GM21737 (cell line): ENCODE results near the gene SP110.
"Not testable (repeated sequence)": the region's sequence is repeated elsewhere in the genome, so short reads cannot be mapped to it uniquely, and the experiment has no call there.

Source experiments
- ATAC-seq: cut with Tn5 transposase; IDR thresholded peaks from one replicate; pipeline ENCODE4 v1.9.1; 2021; ENCODE audit warnings: mild to moderate bottlenecking, moderate library complexity; ENCODE audit not compliant: unreplicated experiment

SP110 gene

DNA sequence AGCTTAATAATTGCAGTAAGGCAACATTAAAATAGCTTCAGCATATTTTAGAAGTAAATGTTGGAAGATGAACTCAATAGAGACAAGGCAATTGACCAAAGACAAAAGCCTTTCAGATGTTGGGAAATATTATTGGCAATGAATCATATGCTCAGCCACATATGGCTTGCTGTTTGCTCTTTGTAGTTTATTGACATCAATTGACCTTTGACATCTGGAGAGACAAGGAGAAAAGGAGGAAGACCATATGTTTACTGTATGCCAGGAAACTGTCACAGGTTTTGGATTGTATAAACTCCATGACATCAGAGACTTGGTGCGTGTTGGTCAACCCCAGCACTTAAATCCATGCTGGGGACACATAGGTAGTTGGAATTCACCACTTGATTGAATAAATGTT lies 90.4 kb downstream of the SP110 start:
- ATAC-seq = no peak

DNA sequence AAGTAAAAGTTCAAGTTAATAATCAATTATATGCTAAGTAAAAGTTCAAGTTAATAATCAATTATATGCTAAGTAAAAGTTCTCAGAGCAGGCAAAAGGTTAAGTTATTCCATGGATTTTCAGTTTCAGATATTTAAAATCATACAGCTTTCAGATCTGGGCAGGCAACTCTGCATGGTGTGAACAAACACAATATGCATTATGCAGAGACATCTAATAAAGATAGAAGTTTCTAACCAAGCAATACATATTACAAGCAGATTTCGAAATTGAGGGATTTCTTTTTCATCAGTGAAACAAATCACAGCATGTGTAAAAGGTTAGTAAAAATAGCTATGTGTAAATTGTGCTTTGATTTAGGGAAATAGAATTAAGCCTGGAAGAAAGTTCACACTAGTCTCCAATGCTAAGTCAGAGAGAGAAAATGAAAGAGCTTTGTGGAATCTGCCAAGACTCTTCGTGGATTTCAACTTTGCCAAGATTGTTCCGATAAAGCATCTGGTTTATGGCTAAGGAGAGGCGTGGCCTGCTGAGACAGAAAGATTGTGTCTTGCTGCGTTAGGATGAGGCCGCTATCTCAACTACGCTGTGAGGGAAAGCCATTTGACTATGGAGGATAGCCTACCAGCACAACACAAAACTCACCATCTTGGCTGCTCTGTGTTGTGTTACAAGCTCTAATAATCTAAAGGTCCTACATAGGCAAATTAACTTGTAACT lies 91.0 kb downstream of the SP110 start:
- ATAC-seq = no peak

DNA sequence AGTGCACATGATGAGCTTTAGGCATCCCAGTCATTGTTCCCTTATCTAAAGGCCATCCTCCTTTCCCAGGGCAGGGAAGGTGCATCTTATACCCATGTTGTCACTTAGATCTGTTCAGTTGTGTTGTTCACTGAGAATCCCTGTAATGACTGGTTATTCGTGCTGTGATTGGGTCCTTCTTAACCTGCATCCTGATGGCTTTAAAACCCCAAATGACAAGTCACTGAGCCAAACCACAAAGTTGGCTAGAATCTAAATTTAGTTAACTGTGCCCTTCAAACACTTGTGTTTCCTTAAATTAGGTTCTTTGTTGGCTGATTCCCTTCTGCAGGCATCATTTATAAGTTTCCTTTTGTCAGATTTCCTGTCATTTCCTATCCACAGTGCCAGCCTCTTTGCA lies 92.6 kb downstream of the SP110 start:
- no peak for ATAC-seq

DNA sequence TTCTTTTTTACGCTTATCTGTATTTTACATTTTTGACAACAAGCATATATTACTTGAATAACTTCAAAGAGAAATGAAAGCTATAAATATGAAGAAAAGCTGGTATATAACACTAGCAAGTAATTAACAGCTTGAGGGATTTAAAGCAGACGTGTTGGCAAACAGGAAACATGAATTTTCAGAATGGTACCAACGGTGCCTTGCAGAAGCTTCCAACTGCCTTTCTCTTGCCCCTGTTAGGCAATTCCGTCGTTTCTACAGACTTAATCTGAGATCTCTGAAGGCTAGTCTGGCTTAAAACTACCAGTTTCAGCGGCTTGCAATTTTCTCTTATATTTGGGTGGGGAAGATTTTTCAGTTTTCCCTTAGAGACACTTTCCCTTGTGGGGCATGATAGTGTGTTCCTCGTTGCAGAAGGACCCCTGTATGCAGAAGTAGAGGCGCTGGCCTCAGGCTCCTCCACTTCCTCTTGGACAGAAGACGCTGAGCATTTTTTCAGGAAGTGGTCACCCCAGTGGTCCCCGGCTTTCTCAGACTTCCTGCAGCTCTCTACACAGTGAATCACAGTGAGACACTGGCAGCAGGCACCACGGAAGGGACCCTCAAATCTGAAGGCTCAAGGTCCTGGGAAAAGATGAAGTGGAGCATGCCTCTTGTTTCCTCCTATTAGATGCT lies 94.9 kb downstream of the SP110 start:
- ATAC-seq = no peak

DNA sequence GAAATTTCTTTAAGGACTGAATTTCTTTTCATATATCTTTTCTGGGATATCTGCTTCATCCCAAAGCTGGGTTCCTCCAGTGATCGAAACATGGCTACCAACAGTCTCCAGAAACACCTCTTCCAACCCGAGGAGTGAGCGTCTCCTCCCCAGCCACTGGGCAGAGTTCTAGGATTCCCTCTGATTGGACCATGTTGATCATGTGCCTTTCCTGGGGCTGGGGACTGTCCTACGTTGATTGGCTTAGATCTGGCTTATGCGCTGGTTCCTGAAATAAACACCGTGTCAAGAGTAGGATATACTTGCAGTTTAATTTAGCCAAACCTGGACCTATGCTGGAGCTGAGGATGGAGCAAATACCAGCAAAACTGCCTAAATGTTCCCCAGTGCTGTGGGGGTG lies 95.5 kb downstream of the SP110 start:
- ATAC-seq = no peak

DNA sequence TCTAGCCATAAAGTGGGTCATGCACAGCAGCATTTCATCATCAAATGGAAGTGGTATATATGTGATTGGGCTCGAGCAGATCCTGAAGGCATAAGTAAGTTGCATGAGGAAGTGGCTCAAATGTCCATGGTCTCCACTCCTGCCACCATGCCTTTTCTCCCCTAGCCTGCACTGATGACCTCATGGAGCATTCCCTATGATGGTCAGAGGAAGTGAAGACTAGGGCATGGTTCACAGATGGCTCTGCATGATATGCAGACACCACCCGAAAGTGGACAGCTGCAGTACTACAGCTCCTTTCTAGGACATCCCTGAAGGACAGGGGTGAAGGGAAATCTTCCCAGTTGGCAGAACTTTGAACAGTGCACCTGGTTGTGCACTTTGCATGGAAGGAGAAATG lies 99.4 kb downstream of the SP110 start:
- not testable (repeated sequence) for ATAC-seq

DNA sequence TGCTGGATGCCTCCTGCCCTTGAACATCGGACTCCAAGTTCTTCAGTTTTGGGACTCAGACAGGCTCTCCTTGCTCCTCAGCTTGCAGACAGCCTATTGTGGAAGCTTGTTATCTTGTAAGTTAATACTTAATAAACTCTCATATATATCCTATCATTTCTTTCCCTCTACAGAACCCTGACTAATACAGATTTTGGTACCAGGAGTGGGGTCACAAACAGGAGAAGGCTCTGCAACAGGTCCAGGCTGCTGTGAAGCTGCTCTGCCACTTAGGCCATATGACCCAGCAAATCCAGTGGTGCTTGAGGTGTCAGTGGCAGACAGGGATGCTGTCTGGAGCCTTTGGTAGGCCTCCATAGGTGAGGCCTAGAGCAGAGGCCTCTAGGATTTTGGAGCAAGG lies 100.0 kb downstream of the SP110 start:
- ATAC-seq = not testable (repeated sequence)
